Skeletal muscle satellite cell (primary cell): Measurements from ENCODE around the gene SPOCD1. TPM values are rescaled to one million over a fixed set of nuclear protein-coding genes. Genes with fewer than 3 reads are reported as not detected.

Experiments used
- small RNA-seq: library from RNA; depleted of rRNA; stranded (forward); fragments of <200 nt; gene quantifications from one replicate; pipeline ENCODE3, GENCODE V24; 2012

The SPOCD1 gene

Small RNAs within 50 kb of the gene (small RNA-seq; reads per million reads assigned to genes)
- not detected for gene MIR4254
